ENCODE measurements around the gene RPL3.
A peak's percentile ranks its signal among the peaks of the same experiment; 100 is the strongest.

The RPL3 gene

GRCh38 chr22:39282645-39283321 lies 36.6 kb downstream of the RPL3 start:
- peak; percentile 38 to 72 for DNase-seq

GRCh38 chr22:39281126-39281525 lies 38.3 kb downstream of the RPL3 start:
- DNase-seq, result no peak

- DNase-seq, result no peak
Observed at GRCh38 chr22:39280250-39280649, 39.2 kb downstream of the RPL3 start.

GRCh38 chr22:39279170-39279850 lies 40.1 kb downstream of the RPL3 start:
- no peak for DNase-seq

- no peak for DNase-seq
Observed at GRCh38 chr22:39278040-39278439, 41.4 kb downstream of the RPL3 start.

- peak; percentile 50 to 63 for DNase-seq
Observed at GRCh38 chr22:39277142-39277607, 42.2 kb downstream of the RPL3 start.

- DNase-seq, result peak; percentile 39 to 63
Observed at GRCh38 chr22:39276440-39277141, 42.8 kb downstream of the RPL3 start.

GRCh38 chr22:39275814-39276439 lies 43.5 kb downstream of the RPL3 start:
- no peak for DNase-seq

- no peak for DNase-seq
Observed at GRCh38 chr22:39273950-39274887, 45.2 kb downstream of the RPL3 start.

- DNase-seq, result no peak
Observed at GRCh38 chr22:39270792-39271191, 48.6 kb downstream of the RPL3 start.

GRCh38 chr22:39270280-39270679 lies 49.1 kb downstream of the RPL3 start:
- DNase-seq, result no peak

GRCh38 chr22:39269095-39269790 lies 50.2 kb downstream of the RPL3 start:
- peak; percentile 6 to 60 for DNase-seq

GRCh38 chr22:39268645-39269044 lies 50.8 kb downstream of the RPL3 start:
- DNase-seq, result peak in 1 of 2 donors; percentile 44

GRCh38 chr22:39267974-39268373 lies 51.4 kb downstream of the RPL3 start:
- DNase-seq, result no peak

GRCh38 chr22:39266398-39267030 lies 52.9 kb downstream of the RPL3 start:
- DNase-seq, result peak; percentile 85 to 94

GRCh38 chr22:39265143-39265886 lies 54.1 kb downstream of the RPL3 start:
- DNase-seq, result no peak

- peak; percentile 73 to 88 for DNase-seq
Observed at GRCh38 chr22:39264349-39265038, 54.9 kb downstream of the RPL3 start.

GRCh38 chr22:39263626-39264348 lies 55.6 kb downstream of the RPL3 start:
- DNase-seq, result no peak

All from inflammatory macrophage (primary cell).